HL-60 (cell line): ENCODE results near the gene AGAP1.

Experiments
- DNase-seq, 2 experiments: peaks; one replicate each; pipeline ENCODE4 v3.0.0-alpha.2; 2010 to 2020; ENCODE audit warnings: low read depth in 1 of 2, low spot score in 1 of 2
- H3K27ac ChIP-seq: fragments of 250-450 bp; sonication (Bioruptor Pico); replicated peaks from 2 replicates; pipeline ENCODE4 v1.5.1; 2020; ENCODE audit warnings: mild to moderate bottlenecking, moderate library complexity
- H3K27me3 ChIP-seq: fragments of 250-450 bp; sonication (Bioruptor Pico); 2 replicates; pipeline ENCODE4 v1.5.1; 2021; ENCODE audit warnings: mild to moderate bottlenecking, moderate library complexity; ENCODE audit not compliant: insufficient read depth, poor library complexity, severe bottlenecking
- H3K4me3 ChIP-seq: replicated peaks from 2 replicates; pipeline ENCODE4 v1.5.1; 2011; ENCODE audit warnings: mild to moderate bottlenecking, control low read depth, low read length; ENCODE audit not compliant: insufficient read depth
- GABPA ChIP-seq: IDR thresholded peaks from 2 replicates; pipeline ENCODE4 v1.6.1; 2012; ENCODE audit warnings: low read depth
- POLR2AphosphoS5 ChIP-seq: IDR thresholded peaks from 2 replicates; pipeline ENCODE4 v1.6.1; 2012; ENCODE audit warnings: low read depth
- REST ChIP-seq: IDR thresholded peaks from 2 replicates; pipeline ENCODE4 v1.6.1; 2012; ENCODE audit warnings: low read depth; ENCODE audit not compliant: insufficient replicate concordance
- SPI1 ChIP-seq: IDR thresholded peaks from 2 replicates; pipeline ENCODE4 v1.6.1; 2012; ENCODE audit warnings: low read depth, mild to moderate bottlenecking, borderline replicate concordance
- TF ChIP-seq, protein P1 (sequence below): IDR thresholded peaks from one replicate; pipeline ENCODE4 v1.5.1; 2011; ENCODE audit warnings: low read length, control low read depth, inconsistent platforms; ENCODE audit not compliant: insufficient read depth

AGAP1 gene

DNA sequence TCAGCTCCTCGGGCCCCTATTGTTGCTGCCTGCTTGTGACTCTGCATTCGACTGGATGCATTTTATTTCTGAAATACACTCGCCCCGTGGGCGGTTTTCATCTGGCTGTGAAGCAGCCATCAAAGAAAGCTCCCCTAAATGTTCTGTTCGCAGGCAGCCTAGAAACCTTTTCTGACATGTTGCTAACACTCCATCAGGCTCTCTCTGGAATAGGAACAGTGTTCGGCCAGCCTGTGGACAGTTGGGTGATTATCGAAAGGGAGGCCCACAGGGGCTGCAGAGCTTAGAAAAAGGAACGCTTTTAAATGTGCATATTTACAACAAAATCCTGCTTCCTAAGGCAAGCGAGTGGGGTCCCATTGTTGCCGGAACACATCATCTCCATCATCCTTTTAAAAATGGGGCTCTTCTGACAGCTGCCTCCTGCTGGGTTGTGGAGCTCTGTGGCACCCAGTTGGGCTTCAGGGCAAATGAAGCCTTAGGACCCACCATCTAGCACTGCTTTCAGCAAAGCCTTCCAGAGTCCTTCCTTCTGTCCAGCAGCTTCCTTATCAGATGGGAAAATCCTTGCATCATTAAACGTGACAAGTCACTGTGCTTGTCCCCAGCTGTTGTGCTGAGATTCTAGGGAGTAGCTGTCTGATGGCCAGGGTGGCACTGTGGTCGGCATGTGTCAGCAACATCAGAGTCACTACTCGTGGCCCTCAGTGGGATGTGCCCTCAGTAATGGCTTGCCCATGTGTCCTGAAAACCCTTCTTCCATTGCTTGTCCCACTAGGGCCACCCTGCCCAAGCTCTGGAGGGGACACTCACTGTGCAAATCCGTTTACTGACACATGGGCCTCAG is 571.7 kb downstream of the AGAP1 start:
- DNase-seq = no peak
- TF ChIP-seq, protein P1, sequence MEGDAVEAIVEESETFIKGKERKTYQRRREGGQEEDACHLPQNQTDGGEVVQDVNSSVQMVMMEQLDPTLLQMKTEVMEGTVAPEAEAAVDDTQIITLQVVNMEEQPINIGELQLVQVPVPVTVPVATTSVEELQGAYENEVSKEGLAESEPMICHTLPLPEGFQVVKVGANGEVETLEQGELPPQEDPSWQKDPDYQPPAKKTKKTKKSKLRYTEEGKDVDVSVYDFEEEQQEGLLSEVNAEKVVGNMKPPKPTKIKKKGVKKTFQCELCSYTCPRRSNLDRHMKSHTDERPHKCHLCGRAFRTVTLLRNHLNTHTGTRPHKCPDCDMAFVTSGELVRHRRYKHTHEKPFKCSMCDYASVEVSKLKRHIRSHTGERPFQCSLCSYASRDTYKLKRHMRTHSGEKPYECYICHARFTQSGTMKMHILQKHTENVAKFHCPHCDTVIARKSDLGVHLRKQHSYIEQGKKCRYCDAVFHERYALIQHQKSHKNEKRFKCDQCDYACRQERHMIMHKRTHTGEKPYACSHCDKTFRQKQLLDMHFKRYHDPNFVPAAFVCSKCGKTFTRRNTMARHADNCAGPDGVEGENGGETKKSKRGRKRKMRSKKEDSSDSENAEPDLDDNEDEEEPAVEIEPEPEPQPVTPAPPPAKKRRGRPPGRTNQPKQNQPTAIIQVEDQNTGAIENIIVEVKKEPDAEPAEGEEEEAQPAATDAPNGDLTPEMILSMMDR = no peak
- TF ChIP-seq REST (no peak), POLR2AphosphoS5 (no peak), SPI1 (no peak), GABPA (no peak)
- Histone ChIP-seq H3K27me3 (no peaks in the 10 kb centered on the region), H3K4me3 (no peak overlapping the region), H3K27ac (no peak overlapping the region)

- Histone ChIP-seq H3K4me3 (no peak overlapping the region), H3K27ac (no peak overlapping the region), H3K27me3 (no peaks in the 10 kb centered on the region)
- DNase-seq = no peak
- TF ChIP-seq SPI1 (no peak), GABPA (no peak), REST (no peak), POLR2AphosphoS5 (no peak)
- TF ChIP-seq, protein P1 = no peak
These were observed 576.4 kb downstream of the AGAP1 start for GRCh38 chr2:236070236-236070635.

GRCh38 chr2:236073246-236073645 is 579.4 kb downstream of the AGAP1 start:
- no peaks in the 10 kb centered on the region for H3K27me3 ChIP-seq
- no peak overlapping the region for H3K27ac ChIP-seq
- no peak overlapping the region for H3K4me3 ChIP-seq
- no peak for DNase-seq
- TF ChIP-seq, protein P1 = no peak
- TF ChIP-seq GABPA = no peak
- TF ChIP-seq SPI1 = no peak
- no peak for TF ChIP-seq REST
- no peak for TF ChIP-seq POLR2AphosphoS5
